HG02763 (cell line): Measurements from ENCODE around the gene GGA1.

Experiments used
- ATAC-seq: cut with Tn5 transposase; IDR thresholded peaks from one replicate; pipeline ENCODE4 v1.9.1; 2021; ENCODE audit warnings: mild to moderate bottlenecking, moderate library complexity; ENCODE audit not compliant: unreplicated experiment

GGA1 gene

DNA sequence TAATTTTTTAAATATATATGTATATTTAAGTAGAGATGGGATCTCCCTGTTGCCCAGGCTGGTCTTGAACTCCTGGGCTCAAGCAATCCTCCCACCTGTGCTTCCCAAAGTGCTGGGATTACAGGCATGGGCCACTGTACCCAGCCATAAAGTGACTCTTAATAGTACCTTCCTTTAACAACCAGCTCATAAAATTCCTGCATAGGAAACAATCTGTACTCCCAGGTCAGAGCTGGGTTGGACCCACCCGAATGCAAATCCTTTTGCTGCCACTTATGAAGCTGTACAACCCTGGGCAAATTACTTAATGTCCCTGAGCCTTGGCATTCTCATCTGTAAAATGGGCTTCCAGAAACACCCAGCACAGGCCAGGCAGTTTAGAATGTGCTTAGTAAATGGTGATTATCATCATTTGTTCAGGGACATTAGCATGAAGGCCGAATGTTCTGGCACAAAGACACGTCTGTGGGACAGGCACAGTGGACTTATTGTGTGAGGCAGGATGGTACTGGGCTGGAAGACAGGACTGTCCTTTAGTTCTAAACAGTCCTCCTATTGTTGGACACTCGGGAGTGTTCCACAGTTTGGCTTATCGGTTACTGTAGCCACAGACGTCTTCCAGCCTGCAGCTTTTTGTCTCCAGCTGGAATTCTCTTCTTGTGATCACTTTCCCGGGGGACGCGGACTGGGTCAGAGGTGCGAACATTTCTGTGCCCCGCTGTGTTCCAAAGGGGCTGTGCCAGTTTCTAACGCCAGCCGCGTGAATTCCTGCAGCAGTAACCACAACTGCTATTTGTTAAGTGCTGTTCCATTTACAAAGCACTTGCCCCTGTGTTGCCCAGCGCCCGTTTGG is 55.8 kb downstream of the GGA1 start:
- ATAC-seq, result no peak

DNA sequence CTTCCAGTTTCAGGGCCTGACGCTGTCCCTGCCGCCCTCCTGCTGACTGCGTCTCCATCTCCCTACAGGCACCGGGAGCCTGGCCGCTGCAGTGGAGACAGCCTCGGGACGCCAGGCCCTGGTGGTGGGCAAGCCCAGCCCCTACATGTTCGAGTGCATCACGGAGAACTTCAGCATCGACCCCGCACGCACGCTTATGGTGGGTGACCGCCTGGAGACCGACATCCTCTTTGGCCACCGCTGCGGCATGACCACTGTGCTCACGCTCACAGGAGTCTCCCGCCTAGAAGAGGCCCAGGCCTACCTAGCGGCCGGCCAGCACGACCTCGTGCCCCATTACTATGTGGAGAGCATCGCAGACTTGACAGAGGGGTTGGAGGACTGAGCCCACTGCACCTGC is 56.9 kb downstream of the GGA1 start:
- ATAC-seq, result no peak

DNA sequence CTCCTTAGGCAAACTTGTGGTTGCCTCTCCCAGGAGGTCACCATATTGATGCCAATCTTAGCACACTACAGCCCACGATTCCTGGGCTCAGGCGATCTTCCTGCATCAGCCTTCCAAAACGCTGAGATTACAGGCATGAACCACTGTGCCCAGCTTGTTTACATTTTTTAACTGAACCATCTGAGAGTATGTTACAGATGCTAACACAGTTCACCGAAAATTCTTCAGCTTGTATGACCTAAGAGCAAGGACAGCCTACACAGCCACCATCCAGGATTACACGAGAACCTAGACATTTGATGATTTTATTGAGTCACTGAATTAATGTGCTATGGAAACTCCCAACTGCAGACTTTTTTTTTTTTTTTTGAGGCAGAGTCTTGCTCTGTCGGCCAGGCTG is 61.0 kb downstream of the GGA1 start:
- ATAC-seq, result no peak

GRCh38 chr22:37672206-37672919 is 63.7 kb downstream of the GGA1 start:
- ATAC-seq, result no peak

DNA sequence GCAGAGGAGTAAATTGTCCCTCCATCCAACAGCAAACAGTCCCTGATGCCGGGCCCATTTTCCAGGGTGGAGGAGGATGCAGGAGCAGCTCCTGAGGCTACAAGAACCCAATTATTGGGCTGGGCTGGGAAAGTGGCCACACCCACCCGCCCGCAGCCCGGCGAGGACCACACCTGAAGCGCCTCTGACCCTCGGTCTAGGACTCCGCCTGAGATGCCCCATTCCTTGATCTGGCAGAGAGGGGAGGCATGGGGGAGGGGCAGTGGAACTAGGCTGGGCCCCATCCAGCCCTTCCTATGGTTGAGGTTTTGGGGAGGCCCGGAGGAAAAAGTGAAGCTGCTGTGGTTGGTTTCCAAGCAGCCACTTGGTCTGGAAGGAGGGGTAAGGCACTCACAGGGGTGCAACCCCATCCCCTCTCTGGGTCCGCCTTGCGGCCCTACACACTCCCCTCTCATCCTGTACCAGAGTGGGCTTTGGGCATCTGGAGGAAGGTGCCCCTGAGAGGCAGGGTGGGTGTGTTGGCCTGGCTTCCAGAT is 64.4 kb downstream of the GGA1 start:
- no peak for ATAC-seq

DNA sequence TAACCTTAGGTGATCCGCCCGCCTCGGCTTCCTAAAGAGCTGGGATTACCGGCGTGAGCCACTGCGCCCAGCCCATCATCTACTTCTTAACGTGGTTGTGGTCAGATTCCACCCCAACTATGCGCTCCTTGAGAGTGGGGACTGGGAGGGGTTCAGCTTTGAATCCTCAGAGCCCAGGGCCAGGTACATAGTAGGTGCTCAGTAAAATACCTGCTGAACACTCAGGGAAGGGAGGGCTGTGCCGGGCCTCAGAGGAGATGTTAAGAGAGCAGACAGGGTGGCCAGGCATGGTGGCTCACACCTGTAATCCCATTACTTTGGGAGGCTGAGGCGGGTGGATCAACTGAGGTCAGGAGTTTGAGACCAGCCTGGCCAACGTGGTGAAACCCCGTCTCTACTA is 65.6 kb downstream of the GGA1 start:
- ATAC-seq, result no peak

DNA sequence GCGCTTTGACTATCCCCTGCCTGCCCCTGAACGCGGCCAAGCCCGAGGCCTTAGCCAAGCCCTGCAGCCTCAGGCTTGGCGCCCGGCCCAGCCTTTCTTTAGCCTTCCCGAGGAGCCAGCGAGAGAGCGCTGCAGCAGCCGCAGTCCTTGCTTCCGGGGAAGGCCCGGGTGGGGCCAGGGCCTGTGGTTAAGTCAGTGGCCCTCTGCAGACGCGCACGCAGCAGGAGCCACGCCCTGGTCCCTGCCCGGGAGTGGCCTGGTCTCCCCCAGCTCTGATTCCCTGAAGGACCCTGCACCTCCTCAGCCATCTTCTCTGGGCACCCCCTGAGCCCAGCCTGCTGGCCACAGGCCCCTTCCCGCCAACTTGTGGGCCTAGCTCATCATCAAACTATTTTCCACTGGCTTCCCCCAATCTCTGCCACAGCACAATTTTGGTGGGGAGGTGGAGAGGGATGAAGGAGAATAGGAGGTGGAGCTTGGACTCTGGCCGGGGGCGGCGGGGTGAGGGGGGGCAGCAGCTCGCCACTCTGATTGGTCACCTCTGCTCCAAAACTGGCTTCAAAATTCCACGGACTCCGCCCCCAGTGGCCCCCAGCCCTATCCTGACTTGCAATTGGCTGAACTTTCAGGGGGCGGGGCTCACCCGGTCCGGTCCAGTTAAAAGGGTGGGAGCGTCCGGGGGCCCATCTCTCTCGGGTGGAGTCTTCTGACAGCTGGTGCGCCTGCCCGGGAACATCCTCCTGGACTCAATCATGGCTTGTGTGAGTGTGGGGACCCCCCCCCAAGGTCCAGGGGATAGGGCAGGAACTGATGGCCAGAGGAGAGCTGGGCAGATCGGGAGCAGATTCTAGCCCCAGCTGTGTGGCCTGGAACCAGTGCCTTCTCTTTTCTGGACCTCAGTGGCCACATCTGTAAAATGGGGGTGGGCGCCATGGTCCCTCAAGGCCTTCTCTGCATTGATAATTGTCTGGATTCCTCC is 66.6 kb downstream of the GGA1 start, which contains the start of gene LGALS1:
Gene LGALS1 (plus strand): TSS at position 686 of the 979 bp plus-strand sequence. CDS start 67 bp downstream, at position 753.
- ATAC-seq, result peak; percentile 44

DNA sequence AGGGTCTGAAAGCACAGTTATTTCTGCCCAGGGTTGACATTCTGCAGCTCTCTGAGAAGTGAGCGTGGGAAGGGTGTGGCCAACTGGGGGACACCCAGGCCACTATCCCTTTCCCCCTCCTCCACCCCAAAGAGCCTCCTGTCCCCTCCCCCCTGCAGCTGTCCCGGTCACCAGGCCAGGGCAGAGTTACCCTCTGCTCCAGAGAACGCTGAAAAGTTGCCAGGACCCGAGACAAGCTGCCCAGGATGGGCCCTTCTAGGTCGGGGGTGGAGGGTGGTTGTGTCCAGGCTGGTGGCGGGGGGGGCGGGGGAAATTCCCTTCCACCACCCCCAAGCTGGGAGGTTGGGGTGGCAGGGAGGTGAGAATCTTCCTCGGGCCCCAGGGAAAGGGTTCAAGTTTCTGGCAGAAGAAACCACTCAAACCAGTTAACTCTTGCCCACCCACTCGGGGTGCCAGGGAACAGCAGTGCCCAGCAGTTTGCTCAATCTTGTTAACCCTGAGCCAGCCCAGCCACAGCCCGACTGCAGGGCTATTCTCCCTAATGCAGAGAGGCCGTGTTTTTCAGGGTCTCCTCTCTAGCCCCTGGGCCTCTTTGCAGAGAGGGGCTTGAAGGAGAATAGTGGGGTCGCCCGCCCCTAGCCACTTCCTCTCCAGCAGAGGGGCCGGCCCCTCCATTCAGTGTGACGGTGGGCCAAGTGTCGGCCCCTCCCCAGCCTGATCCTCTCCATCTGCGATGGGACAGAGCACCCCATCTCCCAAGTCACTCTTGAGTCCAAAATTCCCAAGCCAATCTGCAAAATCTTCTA is 67.5 kb downstream of the GGA1 start:
- ATAC-seq, result no peak

- peak; percentile 50 for ATAC-seq
Observed at GRCh38 chr22:37676736-37677492, 68.3 kb downstream of the GGA1 start.

- no peak for ATAC-seq
Observed at GRCh38 chr22:37677493-37677974, 68.9 kb downstream of the GGA1 start.

- no peak for ATAC-seq
Observed at GRCh38 chr22:37678372-37678771, 69.7 kb downstream of the GGA1 start.

- ATAC-seq, result no peak
Observed at GRCh38 chr22:37679670-37680069, 71.0 kb downstream of the GGA1 start.

GRCh38 chr22:37680191-37680851 is 71.7 kb downstream of the GGA1 start:
- no peak for ATAC-seq

GRCh38 chr22:37681001-37681424 is 72.4 kb downstream of the GGA1 start:
- no peak for ATAC-seq

GRCh38 chr22:37681556-37682049 is 73.0 kb downstream of the GGA1 start:
- ATAC-seq, result no peak
